Muscle of leg (tissue), 11 donors: ENCODE data around the gene SOX8. TPM values are rescaled to one million over a fixed set of nuclear protein-coding genes. Genes with fewer than 3 reads are reported as not detected.
A peak's percentile ranks its signal among the peaks of the same experiment; 100 is the strongest.

Source experiments
- DNase-seq: peaks from one replicate; pipeline ENCODE4 v3.0.0; 2013
- H3K27ac ChIP-seq: one replicate; pipeline ENCODE4 v1.5.1; 2013; ENCODE audit warnings: mild to moderate bottlenecking, low read length, control low read depth
- H3K27me3 ChIP-seq: one replicate; pipeline ENCODE4 v1.6.1; 2013; ENCODE audit warnings: low read length; ENCODE audit not compliant: control insufficient read depth, insufficient read depth
- H3K36me3 ChIP-seq: one replicate; pipeline ENCODE4 v1.6.1; 2013; ENCODE audit warnings: low read length; ENCODE audit not compliant: control insufficient read depth, insufficient read depth
- H3K4me1 ChIP-seq: one replicate; pipeline ENCODE4 v1.6.1; 2013; ENCODE audit warnings: low read length; ENCODE audit not compliant: control insufficient read depth, insufficient read depth
- H3K4me3 ChIP-seq: one replicate; pipeline ENCODE4 v1.5.1; 2013; ENCODE audit warnings: low read length, control low read depth
- H3K9me3 ChIP-seq: replicated peaks from 2 replicates; pipeline ENCODE4 v1.6.1; 2013; ENCODE audit warnings: low read depth, low read length; ENCODE audit not compliant: control insufficient read depth
- WGBS: methylation state at CpG from one replicate; pipeline ENCODE4 v1.1.5; 2013; ENCODE audit warnings: missing lambda C conversion rate; ENCODE audit not compliant: insufficient coverage; 5-methylcytosine and 5-hydroxymethylcytosine counted together
- polyA plus RNA-seq, 8 donors: library from polyadenylated mRNA; unstranded; fragments of 120-200 nt; gene quantifications; one replicate each; pipeline versions ENCODE4 v1.2.1 to v1.2.3, GENCODE V29; 2013; ENCODE audit warnings: inconsistent platforms in 1 of 8, low replicate concordance in 1 of 8; ENCODE audit not compliant: insufficient read length in 8 of 8, insufficient read depth in 1 of 8
- total RNA-seq: library from RNA; stranded (reverse); fragments of 120-200 nt; gene quantifications from one replicate; pipeline ENCODE4 v1.2.4, GENCODE V29; 2013

Gene SOX8
- total and polyA plus RNA-seq, 9 donors = 31.1 to 50.9 (median 41.4) TPM

DNA sequence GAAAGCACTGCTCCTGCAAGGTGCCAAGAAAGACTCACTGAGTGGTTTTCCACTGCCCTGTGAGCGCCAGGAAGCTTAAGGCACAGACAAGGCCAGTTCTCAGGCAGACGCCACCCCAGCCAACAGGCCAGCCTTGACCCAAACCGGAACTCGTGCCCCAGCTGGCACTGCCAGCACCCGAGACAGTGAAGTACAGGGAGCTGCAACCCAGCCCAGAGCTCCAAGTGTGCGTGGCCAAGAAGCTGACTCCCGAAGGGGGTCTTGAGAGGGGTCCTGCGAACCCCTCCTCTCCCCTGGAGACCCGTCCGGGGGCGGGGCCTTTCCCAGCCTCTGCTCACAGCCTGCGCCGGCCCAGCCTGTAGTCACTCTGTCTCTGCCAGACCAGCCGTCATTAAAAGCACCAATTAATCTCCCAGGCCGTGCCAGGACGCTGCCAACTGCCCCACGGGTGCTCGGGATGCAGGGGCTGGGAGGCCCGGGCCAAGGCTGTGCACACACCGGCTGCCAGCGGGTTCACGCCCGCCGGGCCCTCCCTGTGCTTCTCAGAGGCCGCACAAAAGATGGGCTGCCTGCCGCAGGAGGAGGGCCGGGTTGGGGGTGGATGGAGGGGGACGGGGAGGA, 4.4 kb upstream of the SOX8 start:
- 24% methylated on average over 23 of the region's 28 CpGs for WGBS
- Histone ChIP-seq H3K27ac (peak overlapping the region; percentile 75), H3K9me3 (no peaks in the 10 kb centered on the region), H3K27me3 (peaks cover 9% of the 10 kb centered on the region), H3K4me3 (no peak overlapping the region), H3K4me1 (peaks cover 80% of the 10 kb centered on the region), H3K36me3 (no peaks in the 10 kb centered on the region)
- DNase-seq = peak; percentile 87

DNA sequence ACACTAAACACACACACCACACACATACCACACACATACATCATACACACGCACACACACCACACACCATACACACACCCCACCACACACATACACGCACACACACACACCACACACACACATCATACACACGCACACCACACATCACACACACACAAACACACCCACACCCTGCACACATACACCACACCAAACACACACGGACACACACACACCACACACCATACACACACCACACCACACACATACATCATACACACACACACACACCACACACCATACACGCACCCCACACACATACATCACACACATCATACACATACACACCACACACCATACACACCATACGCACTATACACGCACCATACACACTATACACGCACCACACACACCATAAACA, 3.7 kb upstream of the SOX8 start:
- 39% methylated on average over 4 of the region's 8 CpGs for WGBS
- H3K9me3 ChIP-seq = no peaks in the 10 kb centered on the region
- no peaks in the 10 kb centered on the region for H3K36me3 ChIP-seq
- H3K4me3 ChIP-seq = no peak overlapping the region
- H3K27ac ChIP-seq = peak overlapping the region; percentile 75
- H3K4me1 ChIP-seq = peaks cover 83% of the 10 kb centered on the region
- H3K27me3 ChIP-seq = peaks cover 16% of the 10 kb centered on the region
- DNase-seq = no peak

DNA sequence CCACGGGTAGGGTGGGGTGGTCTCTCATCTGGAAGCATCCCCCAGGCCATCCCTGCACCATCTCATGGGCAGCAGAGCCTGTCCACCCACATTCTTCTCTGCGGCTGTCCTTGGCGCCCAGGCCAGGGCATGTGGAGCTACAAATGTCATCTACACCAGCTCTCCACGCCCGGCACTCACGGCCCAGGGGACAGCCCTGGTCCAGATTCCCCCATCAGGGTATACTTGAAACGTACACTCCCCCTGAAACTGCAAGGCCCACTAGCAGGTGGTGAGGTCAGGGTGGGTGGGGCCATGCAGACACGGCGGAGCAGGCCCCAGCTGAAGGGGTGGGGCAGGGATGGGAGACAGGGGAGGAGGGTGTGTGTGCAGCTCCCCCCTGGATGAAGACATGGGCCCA, 3.2 kb upstream of the SOX8 start:
- Histone ChIP-seq H3K4me1 (peaks cover 85% of the 10 kb centered on the region), H3K27ac (no peak overlapping the region), H3K4me3 (no peak overlapping the region), H3K27me3 (peaks cover 20% of the 10 kb centered on the region), H3K36me3 (no peaks in the 10 kb centered on the region), H3K9me3 (no peaks in the 10 kb centered on the region)
- DNase-seq = no peak
- no CpG with 5 or more reads among the region's 9 CpGs for WGBS

DNA sequence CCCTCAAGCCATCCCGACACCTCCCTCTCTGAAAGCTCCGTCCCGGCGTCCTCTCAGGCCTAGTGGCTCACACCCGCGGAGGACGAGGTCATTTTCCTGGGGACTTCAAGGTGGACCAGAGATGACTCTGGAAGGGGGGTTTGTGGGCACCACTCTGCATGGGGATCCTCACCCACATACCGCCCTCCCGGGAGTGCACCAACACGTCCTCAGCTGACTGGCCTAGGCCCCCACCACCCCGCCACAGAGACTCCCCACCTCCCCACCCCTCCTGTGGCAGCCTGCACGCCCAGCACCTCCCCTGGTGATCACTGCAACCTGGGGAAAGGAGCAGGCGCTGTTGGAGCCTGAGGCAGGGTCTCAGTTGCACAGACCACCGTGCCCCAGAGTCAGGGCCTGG, 2.4 kb upstream of the SOX8 start:
- no peaks in the 10 kb centered on the region for H3K36me3 ChIP-seq
- no peaks in the 10 kb centered on the region for H3K9me3 ChIP-seq
- WGBS = 83% methylated on average over 2 of the region's 14 CpGs
- H3K27me3 ChIP-seq = peaks cover 25% of the 10 kb centered on the region
- H3K4me3 ChIP-seq = no peak overlapping the region
- peaks cover 85% of the 10 kb centered on the region for H3K4me1 ChIP-seq
- no peak for DNase-seq
- no peak overlapping the region for H3K27ac ChIP-seq

DNA sequence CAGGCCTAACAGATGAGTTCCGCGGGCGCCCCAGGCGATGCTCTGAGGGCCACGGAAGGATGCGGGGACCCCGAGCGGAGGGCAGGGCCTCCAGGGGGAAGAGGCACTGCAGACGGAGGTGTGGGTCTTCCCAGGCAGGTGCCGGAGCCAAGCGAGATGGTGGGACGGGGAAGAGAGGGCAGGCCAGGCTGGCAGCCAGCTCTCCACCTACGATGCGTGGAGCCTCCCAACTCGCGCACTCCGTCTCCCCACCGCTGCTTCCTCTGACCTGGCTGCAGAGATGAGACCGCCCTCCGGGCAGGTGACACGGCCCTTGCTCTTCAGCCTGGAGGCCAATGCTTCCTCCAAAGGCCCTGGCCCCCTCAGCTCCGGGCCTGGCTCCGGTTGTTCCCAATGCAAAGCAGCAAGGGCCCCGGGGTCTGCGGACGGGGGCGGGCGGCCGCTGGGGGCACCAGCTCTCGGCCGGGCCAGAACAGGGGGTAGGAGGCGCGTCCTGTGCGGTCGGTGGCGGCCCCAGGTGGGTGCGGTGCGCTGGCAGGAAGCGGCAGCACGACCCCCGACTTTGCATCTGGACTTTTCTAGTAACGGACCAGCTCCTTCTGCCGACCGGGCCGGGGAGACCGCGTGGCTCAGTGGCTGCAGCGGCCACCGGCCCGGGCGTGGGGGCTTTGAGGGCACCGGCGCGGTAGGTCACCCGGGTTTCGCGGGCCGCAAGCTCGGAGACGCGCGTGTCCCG, 1.5 kb upstream of the SOX8 start:
- H3K27ac ChIP-seq = no peak overlapping the region
- no peak for DNase-seq

DNA sequence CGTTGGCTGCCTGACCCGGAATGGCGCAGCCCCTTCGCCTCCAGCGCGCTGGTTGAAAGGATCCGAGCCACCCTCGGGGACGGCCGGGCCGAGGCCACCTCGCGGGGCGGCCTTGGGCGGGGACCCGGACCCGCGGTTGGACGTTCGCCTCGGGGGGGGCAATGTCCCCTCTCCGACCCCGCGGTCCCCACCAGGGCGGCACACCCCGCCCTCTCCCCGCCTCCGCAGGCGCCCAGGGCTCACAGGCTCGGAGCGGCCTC, 1.0 kb upstream of the SOX8 start:
- no peaks in the 10 kb centered on the region for H3K9me3 ChIP-seq
- under 1% methylated on average over 31 of the region's 31 CpGs for WGBS
- H3K4me1 ChIP-seq = peaks cover 84% of the 10 kb centered on the region
- no peak for DNase-seq
- H3K4me3 ChIP-seq = peak overlapping the region; percentile 35
- H3K36me3 ChIP-seq = peaks cover 8% of the 10 kb centered on the region
- H3K27ac ChIP-seq = no peak overlapping the region
- peaks cover 25% of the 10 kb centered on the region for H3K27me3 ChIP-seq

More for the DNA sequence above, 1.5 kb upstream of the SOX8 start:
- Histone ChIP-seq H3K4me1 (peaks cover 84% of the 10 kb centered on the region), H3K9me3 (no peaks in the 10 kb centered on the region), H3K4me3 (peak overlapping the region; percentile 35), H3K27me3 (peaks cover 25% of the 10 kb centered on the region), H3K36me3 (peaks cover 3% of the 10 kb centered on the region)
- 13% methylated on average over 53 of the region's 63 CpGs for WGBS

DNA sequence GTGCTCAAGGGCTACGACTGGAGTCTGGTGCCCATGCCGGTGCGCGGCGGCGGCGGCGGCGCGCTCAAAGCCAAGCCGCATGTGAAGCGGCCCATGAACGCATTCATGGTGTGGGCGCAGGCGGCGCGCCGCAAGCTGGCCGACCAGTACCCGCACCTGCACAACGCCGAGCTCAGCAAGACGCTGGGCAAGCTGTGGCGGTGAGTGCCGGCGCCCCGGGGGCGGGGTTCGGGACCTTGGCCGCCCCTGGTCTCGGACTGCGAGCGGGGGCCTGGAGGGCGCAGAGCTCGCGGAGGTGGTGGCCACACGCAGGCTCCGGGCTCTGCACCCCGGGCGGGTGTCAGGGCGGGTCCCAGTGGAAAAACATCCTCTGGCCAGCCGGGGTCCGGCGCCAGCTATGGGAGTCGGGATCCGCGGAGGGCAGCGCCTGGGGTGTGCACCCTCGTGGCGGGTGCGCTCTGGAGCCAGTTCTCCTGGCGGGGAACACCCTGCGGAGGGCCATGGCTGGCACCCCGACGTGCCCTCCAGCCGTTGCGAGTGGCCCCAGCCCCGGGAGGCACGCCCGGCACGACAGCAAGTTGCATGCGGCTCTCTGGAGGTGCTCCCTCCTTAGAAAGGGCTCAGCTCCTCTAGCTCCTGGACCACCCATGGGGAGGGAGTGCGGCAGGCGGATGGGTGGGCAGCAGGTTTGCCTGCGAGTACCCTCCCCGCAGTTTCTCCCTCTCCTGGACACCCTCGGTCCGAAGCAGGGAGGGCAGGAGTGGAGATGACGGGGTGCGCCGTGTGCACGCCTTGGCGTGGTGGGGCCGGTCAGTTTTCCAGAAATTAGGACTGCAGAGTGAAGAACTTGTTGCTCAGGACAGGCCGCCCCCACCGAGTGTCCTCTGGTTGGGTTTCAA, 824 bp downstream of the SOX8 start:
- H3K27me3 ChIP-seq = peaks cover 23% of the 10 kb centered on the region
- H3K36me3 ChIP-seq = peaks cover 17% of the 10 kb centered on the region
- no peak for DNase-seq
- peak overlapping the region; percentile 59 for H3K4me3 ChIP-seq
- H3K27ac ChIP-seq = no peak overlapping the region
- WGBS = 4% methylated on average over 73 of the region's 76 CpGs
- peaks cover 84% of the 10 kb centered on the region for H3K4me1 ChIP-seq
- H3K9me3 ChIP-seq = no peaks in the 10 kb centered on the region

DNA sequence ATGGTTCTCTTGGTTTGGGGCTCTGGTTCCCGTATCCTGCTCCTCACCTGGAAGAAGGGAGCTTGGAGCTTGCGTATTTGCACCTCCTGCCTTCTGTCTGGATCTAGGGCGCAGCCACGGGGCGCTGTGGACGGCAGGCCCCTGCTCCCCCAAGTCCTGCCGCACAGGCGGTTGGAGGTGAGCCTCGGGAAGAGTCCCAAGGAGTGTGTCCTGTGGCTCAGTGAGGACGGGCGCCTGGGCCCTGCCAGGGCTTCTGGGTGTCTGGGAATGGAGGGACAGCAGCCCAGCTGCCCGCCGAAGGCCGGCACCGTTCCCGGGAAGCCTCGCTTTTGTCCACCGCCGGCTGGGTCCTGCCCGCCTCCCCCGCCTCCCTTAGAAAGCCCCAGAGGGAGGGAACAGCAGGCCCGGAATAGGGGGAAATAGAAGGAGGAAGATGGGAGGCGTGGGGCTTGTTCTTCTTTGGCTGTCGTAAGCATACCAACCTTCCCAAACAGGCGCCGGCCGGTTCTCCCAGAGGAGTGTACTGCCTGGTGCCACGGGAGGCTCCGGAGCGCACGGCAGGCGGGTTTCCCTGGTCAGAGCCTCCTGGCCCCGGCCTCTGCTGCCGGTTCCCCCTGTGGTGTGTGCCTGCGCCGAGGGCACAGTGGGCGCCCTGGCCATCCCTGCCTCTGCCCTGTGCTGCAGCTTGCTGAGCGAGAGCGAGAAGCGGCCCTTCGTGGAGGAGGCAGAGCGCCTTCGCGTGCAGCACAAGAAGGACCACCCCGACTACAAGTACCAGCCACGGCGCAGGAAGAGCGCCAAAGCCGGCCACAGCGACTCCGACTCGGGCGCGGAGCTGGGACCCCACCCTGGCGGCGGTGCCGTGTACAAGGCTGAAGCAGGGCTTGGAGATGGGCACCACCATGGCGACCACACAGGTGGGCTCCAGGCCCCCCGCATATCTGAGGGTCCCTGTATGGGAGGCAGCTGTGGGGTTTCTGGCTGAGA, 1.8 kb downstream of the SOX8 start:
- Histone ChIP-seq H3K27me3 (peaks cover 23% of the 10 kb centered on the region), H3K4me1 (peaks cover 84% of the 10 kb centered on the region), H3K36me3 (peaks cover 17% of the 10 kb centered on the region), H3K9me3 (no peaks in the 10 kb centered on the region), H3K4me3 (peak overlapping the region; percentile 59), H3K27ac (no peak overlapping the region)
- DNase-seq = no peak
- 63% methylated on average over 38 of the region's 59 CpGs for WGBS

DNA sequence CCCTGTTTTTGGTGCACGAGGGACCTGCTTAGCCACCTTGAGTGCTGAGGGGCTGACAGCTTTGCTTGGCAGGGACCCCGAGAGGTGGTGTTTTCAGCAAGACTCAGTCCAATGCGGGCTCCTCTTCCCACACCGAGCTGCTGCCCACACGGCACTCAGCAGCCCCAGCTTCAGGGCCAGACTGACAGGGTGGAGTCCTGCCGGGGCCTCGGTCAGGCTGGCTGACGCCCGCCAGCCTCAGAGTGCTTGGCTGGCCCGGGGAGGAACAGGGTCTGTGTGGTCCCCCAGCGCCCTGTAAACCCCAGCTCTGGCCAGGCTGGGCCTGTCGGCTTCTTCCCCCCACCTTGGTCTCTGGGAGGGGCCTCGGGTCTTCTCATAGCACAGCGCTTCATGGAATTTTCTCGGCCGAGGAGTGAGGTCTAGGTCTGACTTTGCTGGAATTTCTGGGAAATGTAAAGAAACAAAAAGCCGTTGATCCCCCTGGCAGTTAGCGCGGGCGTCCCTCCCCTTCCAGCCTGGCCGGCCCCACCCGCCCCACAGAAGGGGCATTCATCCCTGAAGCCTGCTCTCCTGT, 2.6 kb downstream of the SOX8 start:
- Histone ChIP-seq H3K27me3 (peaks cover 23% of the 10 kb centered on the region), H3K36me3 (peaks cover 17% of the 10 kb centered on the region), H3K27ac (no peak overlapping the region), H3K4me1 (peaks cover 84% of the 10 kb centered on the region), H3K4me3 (peak overlapping the region; percentile 59), H3K9me3 (no peaks in the 10 kb centered on the region)
- 69% methylated on average over 16 of the region's 22 CpGs for WGBS
- DNase-seq = no peak
